ENCODE results near the gene CES4A. TPM values are rescaled to one million over a fixed set of nuclear protein-coding genes. Genes with fewer than 3 reads are reported as not detected.

The CES4A gene
- total RNA-seq, 1 donor from 2014 or later = 10.2 TPM

DNA sequence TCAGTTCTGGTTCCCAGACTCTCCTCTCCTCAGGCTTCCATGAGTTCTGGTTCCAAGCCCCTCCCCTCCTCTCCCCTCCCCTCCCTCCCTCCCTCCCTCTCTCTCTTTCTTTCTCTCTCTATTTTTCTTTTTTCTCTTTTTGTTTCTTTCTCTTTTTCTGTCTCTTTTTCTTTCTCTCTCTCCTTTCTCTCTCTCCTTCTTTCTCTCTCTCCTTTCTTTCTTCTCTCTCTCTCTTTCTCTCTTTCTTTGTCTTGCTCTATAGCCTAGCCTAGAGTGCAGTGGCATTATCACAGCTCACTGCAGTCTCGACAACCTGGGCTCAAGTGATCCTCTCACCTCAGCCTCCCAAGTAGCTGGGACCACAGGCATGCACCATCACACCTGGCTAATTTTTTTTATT, 28.1 kb upstream of the CES4A start:
- CTCF ChIA-PET = interaction anchor here (1.1 to 1.5 kb wide), 3 partner anchors 19 to 195 kb away, joined by 3 read pairs; no protein-coding TSS in a partner anchor
- H3K4me1 Mint-ChIP-seq = peaks cover 14% of the 10 kb centered on the region
- H3K9me3 Mint-ChIP-seq = no peaks in the 10 kb centered on the region
- DNase-seq (no peak), ATAC-seq (ENCODE audit: low read depth) (no peak)
- H3K36me3 Mint-ChIP-seq (ENCODE audit: low read depth) = no peaks in the 10 kb centered on the region
- H3K27ac Mint-ChIP-seq = no peak overlapping the region
- intact Hi-C loops (cut with micrococcal nuclease) = no loop called here
- POLR2A ChIA-PET = interaction anchor here (0.6 kb wide), 1 partner anchor 629 kb away, joined by 5 read pairs; no protein-coding TSS in a partner anchor
- TF ChIP-seq, protein P1, sequence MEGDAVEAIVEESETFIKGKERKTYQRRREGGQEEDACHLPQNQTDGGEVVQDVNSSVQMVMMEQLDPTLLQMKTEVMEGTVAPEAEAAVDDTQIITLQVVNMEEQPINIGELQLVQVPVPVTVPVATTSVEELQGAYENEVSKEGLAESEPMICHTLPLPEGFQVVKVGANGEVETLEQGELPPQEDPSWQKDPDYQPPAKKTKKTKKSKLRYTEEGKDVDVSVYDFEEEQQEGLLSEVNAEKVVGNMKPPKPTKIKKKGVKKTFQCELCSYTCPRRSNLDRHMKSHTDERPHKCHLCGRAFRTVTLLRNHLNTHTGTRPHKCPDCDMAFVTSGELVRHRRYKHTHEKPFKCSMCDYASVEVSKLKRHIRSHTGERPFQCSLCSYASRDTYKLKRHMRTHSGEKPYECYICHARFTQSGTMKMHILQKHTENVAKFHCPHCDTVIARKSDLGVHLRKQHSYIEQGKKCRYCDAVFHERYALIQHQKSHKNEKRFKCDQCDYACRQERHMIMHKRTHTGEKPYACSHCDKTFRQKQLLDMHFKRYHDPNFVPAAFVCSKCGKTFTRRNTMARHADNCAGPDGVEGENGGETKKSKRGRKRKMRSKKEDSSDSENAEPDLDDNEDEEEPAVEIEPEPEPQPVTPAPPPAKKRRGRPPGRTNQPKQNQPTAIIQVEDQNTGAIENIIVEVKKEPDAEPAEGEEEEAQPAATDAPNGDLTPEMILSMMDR (IDR thresholded peaks at IDR 0.05) = no peak
- H3K4me3 Mint-ChIP-seq = no peak overlapping the region
- no peaks in the 10 kb centered on the region for H3K27me3 Mint-ChIP-seq

DNA sequence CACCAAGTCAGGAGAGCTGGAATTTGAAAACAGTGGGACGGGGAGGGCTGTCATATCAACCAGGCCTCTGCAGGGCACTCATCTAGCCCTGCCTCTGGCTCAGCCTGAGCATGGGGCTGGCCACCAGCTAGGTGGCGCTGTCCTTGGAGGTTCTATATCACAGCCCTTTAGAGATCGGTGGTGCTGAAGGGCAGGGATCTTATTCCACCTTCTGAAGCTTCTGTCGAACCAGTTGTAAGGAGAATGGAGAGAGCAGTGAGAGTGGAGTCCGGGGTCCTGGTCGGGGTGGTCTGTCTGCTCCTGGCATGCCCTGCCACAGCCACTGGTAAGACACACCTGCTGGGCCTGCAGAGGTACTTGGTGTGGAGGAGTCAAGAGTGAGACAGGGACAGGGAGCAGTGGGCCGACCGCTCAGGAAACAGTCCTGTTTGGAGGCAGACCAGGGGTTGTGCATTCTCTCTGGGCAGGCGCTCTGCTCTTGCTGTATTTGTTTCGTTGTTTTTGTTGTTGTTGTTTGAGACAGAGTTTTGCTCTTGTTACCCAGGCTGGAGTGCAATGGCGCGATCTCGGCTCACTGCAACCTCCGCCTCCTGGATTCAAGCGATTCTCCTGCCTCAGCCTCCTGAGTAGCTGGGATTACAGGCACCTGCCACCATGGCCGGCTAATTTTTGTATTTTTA, 27.2 kb upstream of the CES4A start, which contains the start of gene CES3:
Gene CES3, plus strand, starts transcription at position 202 of the 680 bp plus-strand sequence. Its CDS starts 42 bp downstream, at position 244.
- TF ChIP-seq, protein P1 (IDR thresholded peaks at IDR 0.05) = no peak
- ATAC-seq (ENCODE audit: low read depth) (peak; percentile 80), DNase-seq (peak; percentile 26)
- ChIA-PET POLR2A (no interaction called here), CTCF (interaction anchor here (0.9 to 1.5 kb wide), 6 partner anchors 9 to 224 kb away, joined by 3 to 5 read pairs (median 4); no protein-coding TSS in a partner anchor)
- Mint-ChIP-seq H3K27me3 (no peaks in the 10 kb centered on the region), H3K4me1 (peaks cover 14% of the 10 kb centered on the region), H3K36me3 (ENCODE audit: low read depth) (no peaks in the 10 kb centered on the region), H3K4me3 (peak within 1 kb of the TSS; percentile 56), H3K27ac (peak within 1 kb of the TSS; percentile 81), H3K9me3 (no peaks in the 10 kb centered on the region)
- intact Hi-C loops (cut with micrococcal nuclease) = no loop called here

DNA sequence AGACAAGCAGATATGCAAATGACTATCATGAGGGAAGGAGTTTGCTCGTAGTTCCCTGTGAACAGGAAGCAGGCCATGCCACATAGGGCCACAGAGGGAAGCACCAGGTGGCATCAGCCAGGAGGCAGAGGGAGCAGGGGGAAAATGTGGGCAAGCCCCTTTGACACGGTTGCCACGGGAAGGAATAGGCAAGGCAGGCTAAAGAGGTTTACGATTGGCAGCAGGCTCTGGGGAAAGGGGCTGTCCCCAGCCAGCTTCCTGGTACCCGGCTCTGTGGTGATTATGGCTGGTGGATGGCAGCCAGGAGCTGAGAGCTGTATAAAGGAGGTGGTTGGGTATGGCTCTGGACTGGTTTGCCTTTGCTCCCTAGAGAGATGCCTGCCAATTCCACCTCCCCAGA, 26.5 kb upstream of the CES4A start:
- intact Hi-C loops (cut with micrococcal nuclease) = no loop called here
- DNase-seq = no peak
- Mint-ChIP-seq H3K4me1 (peaks cover 14% of the 10 kb centered on the region), H3K4me3 (peak overlapping the region; percentile 56), H3K9me3 (no peaks in the 10 kb centered on the region), H3K27ac (peak overlapping the region; percentile 81), H3K36me3 (ENCODE audit: low read depth) (no peaks in the 10 kb centered on the region), H3K27me3 (peaks cover 3% of the 10 kb centered on the region)
- ChIA-PET CTCF (interaction anchor here (1.2 to 1.5 kb wide), 3 partner anchors 10 to 223 kb away, joined by 4 to 5 read pairs (median 4); no protein-coding TSS in a partner anchor), POLR2A (interaction anchor here (0.5 kb wide), 1 partner anchor 150 kb away, joined by 3 read pairs; no protein-coding TSS in a partner anchor)
- TF ChIP-seq, protein P1 (IDR thresholded peaks at IDR 0.05) = no peak
- peak; percentile 59 for ATAC-seq (ENCODE audit: low read depth)

DNA sequence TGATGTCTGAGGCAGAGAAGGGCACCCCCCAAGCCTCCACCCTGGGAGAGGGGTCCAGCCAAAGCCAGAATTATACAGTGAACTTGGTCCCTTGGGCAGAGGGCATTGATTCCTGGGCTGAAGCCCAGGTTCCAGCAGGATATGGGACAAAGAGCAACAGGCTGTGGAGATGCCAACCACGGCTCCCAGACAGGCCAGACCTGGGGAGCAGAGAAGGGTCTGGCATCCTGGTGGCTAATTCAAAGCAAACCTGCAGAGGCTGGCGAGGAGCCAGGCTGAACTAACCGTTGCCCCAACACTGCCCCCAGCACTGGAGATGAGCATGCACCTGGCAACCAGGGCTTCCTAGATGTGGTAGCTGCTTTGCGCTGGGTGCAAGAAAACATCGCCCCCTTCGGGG, 24.3 kb upstream of the CES4A start:
- ChIA-PET CTCF (no interaction called here), POLR2A (no interaction called here)
- intact Hi-C loops (cut with micrococcal nuclease) = no loop called here
- DNase-seq (no peak), ATAC-seq (ENCODE audit: low read depth) (no peak)
- TF ChIP-seq, protein P1 (IDR thresholded peaks at IDR 0.05) = no peak
- Mint-ChIP-seq H3K9me3 (no peaks in the 10 kb centered on the region), H3K27ac (no peak overlapping the region), H3K27me3 (peaks cover 3% of the 10 kb centered on the region), H3K4me1 (peaks cover 14% of the 10 kb centered on the region), H3K36me3 (ENCODE audit: low read depth) (no peaks in the 10 kb centered on the region), H3K4me3 (no peak overlapping the region)

DNA sequence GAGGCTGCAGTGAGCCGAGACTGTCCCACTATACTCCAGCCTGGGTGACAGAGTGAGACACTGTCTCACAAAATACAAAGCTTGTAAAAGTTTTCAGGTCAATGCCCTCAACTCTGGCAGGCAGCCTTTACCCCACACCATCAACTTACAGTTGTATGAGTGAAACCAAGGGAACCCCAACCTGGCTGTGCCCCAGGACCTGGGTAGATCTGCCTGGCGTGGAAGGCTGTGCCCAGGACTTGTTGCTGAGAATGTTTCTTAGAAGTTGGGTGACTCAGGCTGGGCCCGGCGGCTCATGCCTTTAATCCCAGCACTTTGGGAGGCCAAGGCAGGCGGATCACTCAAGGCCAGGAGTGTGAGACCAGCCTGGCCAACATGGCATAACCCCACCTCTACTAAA, 19.5 kb upstream of the CES4A start:
- peaks cover 3% of the 10 kb centered on the region for H3K27me3 Mint-ChIP-seq
- no peaks in the 10 kb centered on the region for H3K4me1 Mint-ChIP-seq
- intact Hi-C loops (cut with micrococcal nuclease) = no loop called here
- POLR2A ChIA-PET = interaction anchor here (0.5 kb wide), 1 partner anchor 209 kb away, joined by 7 read pairs; no protein-coding TSS in a partner anchor
- no peaks in the 10 kb centered on the region for H3K9me3 Mint-ChIP-seq
- no peak for ATAC-seq (ENCODE audit: low read depth)
- no peak overlapping the region for H3K4me3 Mint-ChIP-seq
- DNase-seq = no peak
- CTCF ChIA-PET = interaction anchor here (0.6 kb wide), 1 partner anchor 12 kb away, joined by 3 read pairs; no protein-coding TSS in a partner anchor
- H3K36me3 Mint-ChIP-seq (ENCODE audit: low read depth) = no peaks in the 10 kb centered on the region
- TF ChIP-seq, protein P1 (IDR thresholded peaks at IDR 0.05) = no peak
- H3K27ac Mint-ChIP-seq = no peak overlapping the region
